Prostate gland (tissue), 2 donors: ENCODE data around the gene GGT5.

Source experiments
- CTCF ChIP-seq, 4 experiments: fragments of 200-600 bp in 2 of 4; fragments of 450-650 bp in 2 of 4; sonication (generic) in 2 of 4; IDR thresholded peaks; 1 replicate in 3 of 4; 2 replicates in 1 of 4; pipeline ENCODE4 v1.5.1; 2016 to 2019; ENCODE audit warnings: antibody characterized with exemption in 4 of 4, mild to moderate bottlenecking in 2 of 4, moderate library complexity in 2 of 4
- POLR2A ChIP-seq: fragments of 450-650 bp; IDR thresholded peaks from one replicate; pipeline ENCODE4 v1.6.1; 2016; ENCODE audit warnings: antibody characterized with exemption, mild to moderate bottlenecking

GRCh38 chr22:24224468-24224867, 20.4 kb downstream of the GGT5 start:
- no peak for TF ChIP-seq CTCF (IDR thresholded peaks at IDR 0.05)
- no peak for TF ChIP-seq POLR2A
